ENCODE data around the gene TIRAP.

The TIRAP gene

DNA sequence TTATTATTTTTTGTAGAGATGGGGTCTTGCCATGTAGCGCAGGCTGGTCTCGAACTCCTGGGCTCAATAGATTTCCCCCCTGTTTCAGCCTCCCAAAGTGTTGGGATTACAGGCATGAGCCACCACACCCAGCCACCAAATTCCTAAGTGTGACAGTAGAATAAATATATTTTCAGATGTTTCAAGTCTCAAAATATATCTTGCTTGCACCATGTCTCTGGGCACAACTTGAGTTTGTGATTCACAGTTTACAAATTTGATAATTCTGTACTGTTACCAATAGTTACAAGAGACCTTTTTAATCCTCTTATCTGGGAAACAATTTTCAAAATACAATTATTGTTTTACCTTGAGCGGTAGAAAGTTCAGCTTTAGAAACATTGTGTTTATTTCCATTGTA is 40.1 kb downstream of the TIRAP start:
- DNase-seq (ENCODE audit: low read depth in 3 of 3) = no peak

DNA sequence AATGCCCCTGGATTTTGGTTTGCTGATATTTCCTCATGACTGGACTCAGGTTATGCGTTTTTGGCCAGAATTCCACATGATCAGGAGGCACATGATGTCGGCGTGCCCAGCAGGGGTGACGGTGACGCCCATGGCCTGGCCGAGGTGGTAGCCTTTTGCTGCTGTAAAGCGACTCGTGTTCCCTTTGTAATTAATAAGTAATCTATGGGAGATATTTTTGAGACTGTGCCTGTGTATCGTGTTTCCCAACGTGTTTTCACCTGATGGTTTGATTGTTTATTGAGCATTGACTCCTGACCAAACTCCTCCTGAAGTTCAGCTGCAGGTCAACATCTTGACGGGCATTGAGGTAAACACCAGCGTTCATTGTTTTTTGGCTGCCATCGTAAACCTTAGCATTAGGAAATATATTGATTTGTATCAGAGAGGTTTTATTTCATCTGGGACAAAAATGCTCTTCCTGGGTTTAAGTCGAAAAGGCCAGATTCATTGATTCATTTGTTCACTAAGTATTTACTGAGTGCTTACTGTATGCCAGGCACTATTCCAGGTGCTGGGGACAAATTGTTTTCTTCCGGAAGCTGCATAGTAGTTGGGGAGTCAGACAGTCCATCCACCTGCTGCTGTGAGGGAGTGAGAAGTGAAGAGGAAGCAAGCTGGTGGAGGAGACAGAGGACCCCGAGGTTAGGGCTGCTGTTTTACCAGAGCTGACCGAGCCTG is 44.5 kb downstream of the TIRAP start:
- DNase-seq (ENCODE audit: low read depth in 3 of 3) = no peak

- no peak for DNase-seq (ENCODE audit: low read depth in 3 of 3)
These were observed 45.1 kb downstream of the TIRAP start for GRCh38 chr11:126328001-126328390.

DNA sequence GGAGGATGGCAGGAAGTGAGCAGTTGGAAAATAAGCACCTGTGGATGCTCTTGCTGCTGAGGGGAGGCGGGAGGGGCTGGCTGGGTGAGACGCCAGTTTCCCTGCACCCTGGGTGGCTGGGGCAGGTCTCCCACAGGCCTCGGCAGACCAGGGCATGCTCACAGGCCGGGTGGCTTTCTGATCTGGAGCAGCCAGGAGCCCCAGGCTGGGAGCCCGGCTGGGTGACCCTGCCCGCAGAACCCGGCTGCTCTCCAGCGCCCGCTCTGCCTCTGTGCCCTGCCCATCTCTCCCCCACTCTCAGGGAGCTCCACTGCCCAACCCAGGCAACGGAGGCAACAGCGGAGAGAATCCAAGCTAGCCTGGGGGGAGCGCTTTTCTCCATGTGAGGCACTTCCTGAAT is 45.6 kb downstream of the TIRAP start:
- DNase-seq (ENCODE audit: low read depth in 3 of 3) = no peak

GRCh38 chr11:126328938-126329643 is 46.2 kb downstream of the TIRAP start:
- DNase-seq (ENCODE audit: low read depth in 3 of 3) = no peak

DNA sequence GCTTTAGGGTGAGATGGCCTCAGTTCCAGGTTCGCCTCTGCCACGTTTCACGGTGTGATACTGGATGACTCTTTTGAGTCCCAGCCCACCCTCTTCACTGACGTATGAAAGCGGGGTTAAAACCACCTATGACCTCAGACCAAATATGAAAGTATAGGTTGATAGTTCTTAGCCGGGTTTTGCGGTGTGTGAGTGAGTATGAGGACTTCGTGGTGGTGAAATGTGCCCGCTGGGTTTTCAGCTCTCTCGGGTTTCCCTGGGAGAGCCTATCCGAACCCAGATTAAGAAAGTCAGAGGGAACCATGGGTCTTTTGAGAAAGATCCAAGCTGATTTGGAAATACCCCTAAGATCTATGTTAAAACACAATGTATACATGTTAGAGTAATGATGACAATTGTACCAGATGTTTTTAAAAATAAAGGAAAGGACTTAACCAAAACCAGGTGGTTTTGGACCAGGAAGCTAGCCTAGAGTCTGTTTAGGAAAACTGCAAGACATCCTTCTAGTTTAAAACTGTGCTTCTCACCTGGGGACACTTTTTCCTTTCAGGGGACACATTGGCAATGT is 46.8 kb downstream of the TIRAP start:
- DNase-seq (ENCODE audit: low read depth in 3 of 3) = no peak

- no peak for DNase-seq (ENCODE audit: low read depth in 3 of 3)
These were observed 48.4 kb downstream of the TIRAP start for GRCh38 chr11:126331286-126331685.

GRCh38 chr11:126332221-126332711 is 49.4 kb downstream of the TIRAP start:
- DNase-seq (ENCODE audit: low read depth in 3 of 3) = no peak

- DNase-seq (ENCODE audit: low read depth in 3 of 3) = no peak
These were observed 50.2 kb downstream of the TIRAP start for GRCh38 chr11:126333142-126333541.

DNA sequence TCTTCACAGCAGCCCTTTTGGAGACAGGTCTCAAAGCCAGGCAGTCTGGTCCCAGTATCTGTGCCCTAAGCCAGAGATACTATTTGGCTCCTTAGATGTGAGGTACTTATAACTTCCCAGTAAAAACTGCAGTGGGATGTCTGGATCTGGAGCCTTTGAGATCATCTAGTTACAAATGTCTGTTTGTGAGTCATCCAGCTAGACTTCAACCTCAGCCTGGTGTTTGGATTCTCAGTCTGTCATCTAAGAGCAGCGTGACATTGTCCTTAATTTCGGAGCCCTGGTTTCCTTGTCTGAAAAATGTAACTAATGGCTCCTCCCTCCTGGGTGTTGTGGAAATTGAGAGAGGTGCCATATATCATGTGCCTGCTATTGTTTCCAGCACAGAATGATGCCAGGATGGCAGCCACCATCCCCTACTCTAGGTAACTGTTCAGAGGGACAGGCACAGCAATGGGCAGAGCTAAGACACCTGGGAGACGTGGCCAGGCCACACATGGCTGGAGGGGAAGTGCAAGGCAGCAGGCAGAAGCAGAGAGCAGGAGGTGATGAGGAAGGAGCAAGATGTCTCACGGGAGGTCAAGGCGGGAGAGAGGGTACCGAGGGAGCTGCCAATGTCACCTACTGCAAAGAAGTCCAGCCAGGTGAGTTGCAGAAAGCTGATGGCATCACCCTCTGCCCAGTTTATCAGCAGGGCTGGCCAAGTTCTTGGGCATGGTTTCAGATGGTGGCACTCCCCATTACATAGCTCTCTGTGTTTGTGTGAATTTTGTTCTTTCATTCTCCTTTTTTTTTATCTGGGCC is 52.0 kb downstream of the TIRAP start:
- no peak for DNase-seq (ENCODE audit: low read depth in 3 of 3)

DNA sequence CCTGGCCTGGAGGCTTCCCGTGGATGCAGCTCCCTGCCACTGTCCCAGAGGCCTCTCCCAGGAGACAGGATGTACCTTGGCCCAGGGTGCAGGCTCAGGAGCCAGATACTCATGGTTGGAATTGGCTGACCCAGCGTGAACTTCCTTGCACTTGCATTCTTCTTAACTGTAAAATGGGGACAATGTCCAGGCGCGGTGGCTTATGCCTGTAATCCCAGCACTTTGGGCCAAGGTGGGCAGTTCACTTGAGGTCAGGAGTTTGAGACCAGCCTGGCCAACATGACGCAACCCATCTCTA is 52.5 kb downstream of the TIRAP start:
- DNase-seq (ENCODE audit: low read depth in 3 of 3) = no peak

DNA sequence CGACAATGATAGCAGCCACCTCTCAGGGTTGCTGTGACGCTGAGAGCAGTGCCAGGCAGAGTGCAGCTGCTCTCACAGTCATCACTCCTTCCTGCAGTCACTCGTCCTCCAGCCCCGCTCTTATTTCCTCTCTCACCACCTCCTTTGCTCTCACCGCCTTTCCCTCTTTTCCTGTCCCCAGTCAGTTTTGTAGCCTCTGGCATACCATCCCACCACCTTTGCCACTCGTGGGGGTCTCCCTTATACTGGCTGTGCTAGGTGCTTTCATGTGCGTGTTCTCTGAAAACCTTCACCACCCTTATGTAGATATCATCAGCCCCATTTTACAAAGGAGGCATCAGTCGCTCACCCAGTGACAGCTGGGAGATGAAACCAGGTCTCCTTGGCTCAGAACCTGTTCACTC is 53.2 kb downstream of the TIRAP start:
- DNase-seq (ENCODE audit: low read depth in 3 of 3) = no peak

DNA sequence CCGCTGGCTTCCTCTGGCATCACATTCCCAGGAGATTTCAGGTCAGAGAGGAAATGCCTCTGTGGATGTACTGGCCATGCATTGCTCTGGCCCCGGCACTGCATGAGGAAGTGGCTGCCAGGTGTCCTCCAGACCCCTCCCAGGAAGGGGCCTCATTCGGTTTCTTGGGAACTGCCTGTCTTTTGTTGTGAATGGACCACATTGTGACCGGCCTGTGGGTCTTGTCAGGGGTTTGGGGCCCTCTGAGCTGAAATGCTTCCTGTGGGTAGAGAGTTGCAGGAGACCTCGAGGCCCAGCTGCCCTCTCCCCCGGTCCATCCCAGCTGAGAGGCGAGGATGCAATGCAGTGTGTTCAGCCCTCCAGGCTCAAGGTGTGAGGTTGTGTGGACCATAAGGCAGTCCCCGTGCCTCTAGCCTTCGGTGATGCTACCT is 53.8 kb downstream of the TIRAP start:
- DNase-seq (ENCODE audit: low read depth in 3 of 3) = no peak

DNA sequence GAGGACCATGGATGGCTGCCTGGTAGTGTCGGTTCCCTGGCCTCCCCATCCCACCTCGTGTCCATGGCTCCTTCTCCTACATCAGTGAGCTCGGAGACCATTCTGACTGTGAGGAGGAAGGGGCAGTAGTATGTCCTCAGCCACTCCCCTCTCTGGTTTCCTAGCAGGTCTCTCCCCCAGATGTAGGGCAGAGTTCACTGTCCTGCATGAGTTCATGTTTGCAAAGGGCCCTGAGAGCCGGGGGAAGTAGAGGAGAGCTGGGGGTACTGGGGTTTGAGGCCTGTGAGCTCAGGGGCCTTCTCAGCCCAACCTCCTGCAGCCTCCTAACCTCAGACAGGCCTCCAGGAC is 54.2 kb downstream of the TIRAP start:
- no peak for DNase-seq (ENCODE audit: low read depth in 3 of 3)

DNA sequence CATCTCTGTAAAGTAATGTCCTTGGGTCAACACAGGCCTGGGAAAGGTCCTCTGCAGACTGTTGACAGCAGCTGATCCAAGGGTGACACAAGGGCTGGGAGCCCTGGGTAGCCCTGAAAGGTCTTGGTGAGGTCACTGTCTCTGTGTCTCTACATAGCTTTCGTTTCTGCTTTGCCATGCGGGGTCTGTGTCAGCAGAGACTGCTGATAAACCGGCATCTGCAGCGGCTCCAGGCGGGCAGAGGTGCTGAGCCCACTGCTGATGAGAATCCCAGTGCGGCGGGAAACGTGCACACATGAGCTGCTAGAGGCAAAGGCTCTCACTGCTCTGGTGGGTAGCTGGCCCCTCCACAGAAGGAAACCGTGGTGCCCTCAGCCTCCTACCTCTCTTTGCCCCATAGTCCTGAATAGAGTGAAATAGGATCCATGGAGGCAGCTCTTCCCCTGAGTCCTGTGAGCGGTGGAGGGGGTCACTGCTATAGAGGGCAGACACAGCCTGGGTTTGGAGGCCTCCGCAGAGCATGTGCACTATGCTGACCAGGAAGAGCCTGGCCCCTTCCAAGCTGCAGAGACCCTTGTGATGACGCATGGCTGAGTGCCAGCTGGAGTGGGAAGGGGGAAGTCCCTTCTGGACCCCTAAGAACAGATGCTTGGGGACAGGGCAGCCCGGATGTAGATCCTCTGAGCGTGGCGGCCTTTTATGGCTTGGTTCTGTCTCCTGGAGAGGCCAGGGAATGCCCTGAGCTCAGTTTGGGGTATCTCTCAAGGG is 54.8 kb downstream of the TIRAP start:
- DNase-seq (ENCODE audit: low read depth in 3 of 3) = no peak

GRCh38 chr11:126338346-126339055 is 55.6 kb downstream of the TIRAP start:
- DNase-seq (ENCODE audit: low read depth in 3 of 3) = no peak

DNA sequence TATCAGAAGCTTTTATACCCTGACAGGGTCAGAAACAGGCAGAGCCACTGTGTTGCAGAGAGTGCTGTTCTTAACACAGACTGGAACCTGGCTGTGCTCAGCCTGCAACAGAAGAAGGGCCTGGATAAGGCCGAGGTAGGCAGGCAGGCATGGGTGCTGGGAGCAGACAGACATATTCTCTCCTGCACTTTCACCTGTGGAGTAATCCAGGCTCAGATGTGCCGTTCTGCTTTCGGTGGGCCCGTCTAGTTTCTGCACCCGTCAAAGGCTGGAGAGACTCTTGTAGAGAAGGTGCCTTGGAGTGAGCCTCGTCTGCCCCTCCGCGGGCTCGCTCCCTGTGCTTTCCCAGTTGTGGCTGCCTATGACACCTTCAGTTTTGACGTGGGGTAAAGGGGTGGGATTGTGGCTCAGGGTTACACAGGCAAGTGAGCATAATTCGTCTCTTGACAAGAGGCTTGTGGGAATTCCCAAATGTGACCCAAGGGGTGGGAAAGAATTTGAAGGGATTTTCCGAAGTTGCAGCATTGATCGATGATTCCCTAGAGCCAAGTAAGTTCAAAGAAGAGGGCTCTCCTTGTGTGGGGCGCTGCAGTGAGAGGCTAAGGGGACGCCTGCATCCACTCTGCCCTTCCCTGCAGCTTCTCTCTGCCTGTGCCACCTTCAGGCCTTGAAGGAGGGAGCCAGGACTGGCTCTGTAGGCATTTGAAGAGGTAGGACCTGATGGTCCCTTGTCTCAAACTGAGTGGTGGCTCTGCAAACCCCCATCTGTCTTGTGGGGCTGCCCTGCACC is 56.4 kb downstream of the TIRAP start:
- no peak for DNase-seq (ENCODE audit: low read depth in 3 of 3)

DNA sequence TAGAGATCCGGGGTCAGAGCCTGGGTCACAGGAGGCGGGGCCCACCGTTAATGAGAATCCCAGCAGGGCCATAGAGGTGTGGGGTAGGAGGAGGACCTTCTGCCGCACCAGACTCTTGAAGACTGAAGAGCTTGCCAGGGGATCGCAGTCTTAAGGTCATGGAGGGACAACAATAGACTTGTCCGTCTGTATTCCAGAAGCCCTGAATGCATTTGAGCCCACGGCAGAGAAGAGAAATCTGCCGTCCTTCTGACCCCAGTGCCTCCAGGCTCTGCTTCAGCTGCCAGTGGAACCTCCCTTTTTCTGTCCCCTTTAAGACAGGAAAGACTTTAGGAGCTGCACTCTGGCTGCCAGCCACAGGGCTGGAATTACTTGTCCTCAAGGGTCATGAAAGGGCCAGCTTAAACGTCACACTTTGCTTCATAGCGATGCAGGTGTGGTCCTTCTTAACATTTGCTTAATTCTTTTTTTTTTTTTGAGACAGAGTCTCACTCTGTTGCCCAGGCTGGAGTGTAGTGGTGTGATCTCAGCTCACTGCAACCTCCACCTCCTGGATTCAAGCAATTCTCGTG is 57.1 kb downstream of the TIRAP start:
- no peak for DNase-seq (ENCODE audit: low read depth in 3 of 3)

DNA sequence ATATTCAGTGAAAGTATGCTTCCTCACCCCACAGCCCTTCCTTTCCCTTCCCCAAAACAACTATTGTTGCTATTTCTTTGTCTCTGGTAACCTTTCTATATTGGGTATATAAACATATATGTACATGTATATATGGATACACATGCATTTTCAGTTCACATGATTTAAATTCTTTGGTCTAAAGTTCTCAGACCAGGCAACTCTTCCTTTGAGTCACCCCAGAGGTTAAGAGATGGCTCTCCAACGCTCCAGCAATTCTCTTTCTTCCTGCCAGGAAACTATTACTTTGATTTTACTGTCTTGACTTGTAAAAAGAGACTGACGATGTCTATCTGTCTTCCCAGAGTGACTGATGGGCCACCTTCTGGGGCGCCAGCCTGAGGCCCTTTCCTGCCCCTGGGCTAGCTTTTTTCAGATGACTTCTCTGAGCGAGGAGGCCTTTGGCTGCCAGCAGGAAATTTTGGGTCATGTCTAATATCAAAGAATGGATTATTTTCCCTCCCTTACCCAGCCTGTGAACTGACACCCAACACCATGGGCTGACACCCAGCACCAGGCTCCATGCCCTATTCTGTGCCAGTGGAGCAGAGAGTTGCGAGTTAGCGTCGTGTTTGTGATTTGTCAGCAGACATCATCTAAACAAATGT is 58.2 kb downstream of the TIRAP start:
- DNase-seq (ENCODE audit: low read depth in 3 of 3) = no peak

Data from stimulated activated CD4-positive, alpha-beta T cell treated with anti-CD3 and anti-CD28 coated beads, TNF-alpha, amount 100 ng/mL, for 48 hours (primary cell).